ENCODE measurements around the gene NTRK3. TPM values are rescaled to one million over a fixed set of nuclear protein-coding genes. Genes with fewer than 3 reads are reported as not detected.

The NTRK3 gene
- total and polyA plus RNA-seq, 2 of the 8 experiments (the other 6 are each of a cell fraction or from before 2014, with no cell fraction given), result 4.5 to 6.8 TPM

- ChIA-PET CTCF (ENCODE audit: partially characterized antibody) (interaction anchor here (0.8 to 4.4 kb wide), 9 partner anchors 9 to 149 kb away, joined by 3 to 43 read pairs (median 6); no protein-coding TSS in a partner anchor), POLR2A (ENCODE audit: partially characterized antibody) (no interaction called here)
- Histone ChIP-seq H3K4me3 (ENCODE audit: extremely low read depth in 1 of 4, insufficient read depth in 2 of 4, low read depth in 3 of 4, low read length in 4 of 4) (no peak overlapping the region), H3K23me2 (ENCODE audit: low read depth, low read length) (no peaks in the 10 kb centered on the region), H3K79me2 (ENCODE audit: control insufficient read depth in 1 of 2, insufficient read depth in 2 of 2, low read length in 2 of 2) (no peaks in the 10 kb centered on the region), H3K4me1 (replicated peaks in 1 of 4; ENCODE audit: control insufficient read depth in 3 of 4, insufficient read depth in 4 of 4, low read length in 3 of 4) (peaks cover 6 to 18% (median 9%) of the 10 kb centered on the region in 4 experiments), H4K91ac (replicated peaks; ENCODE audit: insufficient read length, low read length) (no peak overlapping the region), H2BK12ac (ENCODE audit: low read depth, low read length) (no peak overlapping the region), H2BK120ac (replicated peaks; ENCODE audit: low read depth, low read length) (no peak overlapping the region), H2AFZ (ENCODE audit: low read length) (no peak overlapping the region), H3K4me2 (ENCODE audit: insufficient read depth in 1 of 2, low read depth in 2 of 2, low read length in 2 of 2) (no peak overlapping the region; a peak in 1 of 4 replicates), H4K5ac (ENCODE audit: insufficient read length, low read depth, low read length) (no peak overlapping the region), H3K79me1 (ENCODE audit: low read depth, low read length) (no peaks in the 10 kb centered on the region), H2AK5ac (ENCODE audit: low read depth, low read length) (no peak overlapping the region), H3K23ac (ENCODE audit: insufficient read length) (no peak overlapping the region), H3K9ac (replicated peaks in 1 of 4; ENCODE audit: extremely low read depth in 1 of 4, low read depth in 3 of 4, low read length in 3 of 4) (no peak overlapping the region), H3K27ac (ENCODE audit: low read depth, low read length) (no peak overlapping the region), H3K27me3 (replicated peaks in 1 of 4; ENCODE audit: control insufficient read depth in 3 of 4, extremely low read depth in 1 of 4, insufficient read depth in 3 of 4, low read length in 3 of 4) (no peaks in the 10 kb centered on the region), H4K20me1 (replicated peaks in 1 of 2; ENCODE audit: control insufficient read depth in 1 of 2, insufficient read depth in 2 of 2, low read length in 2 of 2) (no peaks in the 10 kb centered on the region), H3K18ac (ENCODE audit: extremely low read depth, low read length) (no peak overlapping the region), H3K4ac (replicated peaks; ENCODE audit: insufficient read length, low read depth, low read length) (no peak overlapping the region), H3K36me3 (ENCODE audit: control insufficient read depth in 2 of 4, insufficient read depth in 4 of 4, low read length in 3 of 4) (no peaks in the 10 kb centered on the region), H3K14ac (ENCODE audit: insufficient read length) (no peak overlapping the region), H2BK15ac (ENCODE audit: low read length) (no peak overlapping the region), H2BK20ac (ENCODE audit: low read length) (no peak overlapping the region), H3K9me3 (ENCODE audit: insufficient read depth in 2 of 2, low read depth in 1 of 2, low read length in 1 of 2) (no peaks in the 10 kb centered on the region), H3K56ac (replicated peaks; ENCODE audit: insufficient read length, low read depth, low read length) (no peak overlapping the region), H2BK5ac (ENCODE audit: low read depth, low read length) (no peak overlapping the region), H4K8ac (ENCODE audit: extremely low read depth, insufficient read depth, low read length) (no peak overlapping the region)
- no peak for FAIRE-seq
- TF ChIP-seq CEBPB (IDR thresholded peaks at IDR 0.05; ENCODE audit: low read depth, low read length), result no peak
- 82% methylated on average over 2 of the region's 2 CpGs; no CpG with 5 or more reads in 1 of the 2 experiments for WGBS, 2 experiments (ENCODE audit: extremely low coverage in 1 of 2, insufficient coverage in 1 of 2, insufficient read length in 1 of 2, insufficient replicate concordance in 2 of 2, low coverage in 1 of 2, low lambda C conversion rate in 2 of 2, missing lambda C conversion rate in 1 of 2)
- no peak for DNase-seq (ENCODE audit: low read depth in 1 of 2, low spot score in 2 of 2)
These were observed 44.8 kb upstream of the NTRK3 start for GRCh38 chr15:88301311-88301710.
